ENCODE data around the gene KIN. TPM values are rescaled to one million over a fixed set of nuclear protein-coding genes. Genes with fewer than 3 reads are reported as not detected.
"Not testable (repeated sequence)": the region's sequence is repeated elsewhere in the genome, so short reads cannot be mapped to it uniquely, and the experiment has no call there.

The KIN gene
- total RNA-seq, 2 experiments from 2014 or later, result 13.8 to 15.8 TPM

GRCh38 chr10:7752251-7752650, 35.5 kb downstream of the KIN start:
- no peaks in the 10 kb centered on the region for H3K9me3 Mint-ChIP-seq
- DNase-seq, result no peak
- H3K27me3 Mint-ChIP-seq, result no peaks in the 10 kb centered on the region
- no peaks in the 10 kb centered on the region for H3K4me1 Mint-ChIP-seq
- peaks cover 32% of the 10 kb centered on the region for H3K36me3 Mint-ChIP-seq (ENCODE audit: low read depth)
- ChIA-PET POLR2A (interaction anchor here (0.6 kb wide), 1 partner anchor 209 kb away, joined by 3 read pairs; no protein-coding TSS in a partner anchor), CTCF (interaction anchor here (1.5 kb wide), 1 partner anchor 227 kb away, joined by 4 read pairs; no protein-coding TSS in a partner anchor)
- no peak overlapping the region for H3K27ac Mint-ChIP-seq
- no peak overlapping the region for H3K4me3 Mint-ChIP-seq

GRCh38 chr10:7750222-7750621, 37.6 kb downstream of the KIN start:
- Mint-ChIP-seq H3K4me3 (no peak overlapping the region), H3K36me3 (ENCODE audit: low read depth) (peaks cover 27% of the 10 kb centered on the region), H3K4me1 (no peaks in the 10 kb centered on the region), H3K27ac (no peak overlapping the region), H3K27me3 (no peaks in the 10 kb centered on the region), H3K9me3 (no peaks in the 10 kb centered on the region)
- CTCF ChIA-PET, result no interaction called here
- POLR2A ChIA-PET, result no interaction called here
- DNase-seq, result no peak

- H3K27ac Mint-ChIP-seq, H3K9me3 Mint-ChIP-seq, H3K4me3 Mint-ChIP-seq, POLR2A ChIA-PET, CTCF ChIA-PET, H3K27me3 Mint-ChIP-seq, H3K4me1 Mint-ChIP-seq, DNase-seq: not testable (repeated sequence)
- peaks cover 22% of the 10 kb centered on the region for H3K36me3 Mint-ChIP-seq (ENCODE audit: low read depth)
Measured at GRCh38 chr10:7748637-7749036, 39.2 kb downstream of the KIN start.

- ChIA-PET POLR2A (no interaction called here), CTCF (no interaction called here)
- no peak for DNase-seq
- Mint-ChIP-seq H3K27ac (no peak overlapping the region), H3K4me3 (no peak overlapping the region), H3K36me3 (ENCODE audit: low read depth) (peaks cover 2% of the 10 kb centered on the region), H3K9me3 (no peaks in the 10 kb centered on the region), H3K4me1 (no peaks in the 10 kb centered on the region), H3K27me3 (no peaks in the 10 kb centered on the region)
Measured at GRCh38 chr10:7744307-7744706, 43.5 kb downstream of the KIN start.

GRCh38 chr10:7738536-7739407, 49.0 kb downstream of the KIN start:
- Mint-ChIP-seq H3K9me3 (no peaks in the 10 kb centered on the region), H3K36me3 (ENCODE audit: low read depth) (no peaks in the 10 kb centered on the region), H3K4me1 (peaks cover 1% of the 10 kb centered on the region), H3K4me3 (no peak overlapping the region), H3K27me3 (no peaks in the 10 kb centered on the region), H3K27ac (no peak overlapping the region)
- ChIA-PET CTCF (no interaction called here), POLR2A (no interaction called here)
- no peak for DNase-seq

GRCh38 chr10:7734821-7735220, 53.0 kb downstream of the KIN start:
- DNase-seq, result no peak
- POLR2A ChIA-PET, result no interaction called here
- Mint-ChIP-seq H3K4me1 (peaks cover 1% of the 10 kb centered on the region), H3K27me3 (peaks cover 2% of the 10 kb centered on the region), H3K36me3 (ENCODE audit: low read depth) (no peaks in the 10 kb centered on the region), H3K4me3 (no peak overlapping the region), H3K9me3 (no peaks in the 10 kb centered on the region), H3K27ac (no peak overlapping the region)
- CTCF ChIA-PET, result no interaction called here

GRCh38 chr10:7722927-7723529, 64.8 kb downstream of the KIN start:
- ChIA-PET CTCF (no interaction called here), POLR2A (no interaction called here)
- Mint-ChIP-seq H3K27me3 (peaks cover 9% of the 10 kb centered on the region), H3K4me1 (no peaks in the 10 kb centered on the region), H3K36me3 (ENCODE audit: low read depth) (no peaks in the 10 kb centered on the region), H3K27ac (no peak overlapping the region), H3K4me3 (no peak overlapping the region), H3K9me3 (no peaks in the 10 kb centered on the region)
- no peak for DNase-seq

GRCh38 chr10:7720478-7720877, 67.3 kb downstream of the KIN start:
- Mint-ChIP-seq H3K9me3 (no peaks in the 10 kb centered on the region), H3K27ac (no peak overlapping the region), H3K4me1 (no peaks in the 10 kb centered on the region), H3K36me3 (ENCODE audit: low read depth) (no peaks in the 10 kb centered on the region), H3K4me3 (no peak overlapping the region), H3K27me3 (peaks cover 5% of the 10 kb centered on the region)
- no peak for DNase-seq
- CTCF ChIA-PET, result no interaction called here
- POLR2A ChIA-PET, result no interaction called here

- Mint-ChIP-seq H3K4me3 (no peak overlapping the region), H3K4me1 (no peaks in the 10 kb centered on the region), H3K27me3 (peaks cover 4% of the 10 kb centered on the region), H3K36me3 (ENCODE audit: low read depth) (no peaks in the 10 kb centered on the region), H3K27ac (no peak overlapping the region), H3K9me3 (no peaks in the 10 kb centered on the region)
- ChIA-PET CTCF (interaction anchor here (0.9 kb wide), 1 partner anchor 1490 kb away, joined by 3 read pairs; no protein-coding TSS in a partner anchor), POLR2A (no interaction called here)
- no peak for DNase-seq
Measured at GRCh38 chr10:7718685-7719084, 69.1 kb downstream of the KIN start.

GRCh38 chr10:7717767-7718166, 70.0 kb downstream of the KIN start:
- POLR2A ChIA-PET, result no interaction called here
- H3K4me1 Mint-ChIP-seq, result no peaks in the 10 kb centered on the region
- H3K27me3 Mint-ChIP-seq, result peaks cover 3% of the 10 kb centered on the region
- no peak overlapping the region for H3K27ac Mint-ChIP-seq
- DNase-seq, result no peak
- H3K4me3 Mint-ChIP-seq, result no peak overlapping the region
- H3K9me3 Mint-ChIP-seq, result no peaks in the 10 kb centered on the region
- CTCF ChIA-PET, result no interaction called here
- no peaks in the 10 kb centered on the region for H3K36me3 Mint-ChIP-seq (ENCODE audit: low read depth)

GRCh38 chr10:7715515-7715914, 72.3 kb downstream of the KIN start:
- H3K36me3 Mint-ChIP-seq (ENCODE audit: low read depth), result no peaks in the 10 kb centered on the region
- no peak overlapping the region for H3K4me3 Mint-ChIP-seq
- H3K4me1 Mint-ChIP-seq, result no peaks in the 10 kb centered on the region
- POLR2A ChIA-PET, result no interaction called here
- no peak for DNase-seq
- CTCF ChIA-PET, result no interaction called here
- H3K9me3 Mint-ChIP-seq, result no peaks in the 10 kb centered on the region
- H3K27ac Mint-ChIP-seq, result no peak overlapping the region
- H3K27me3 Mint-ChIP-seq, result peaks cover 6% of the 10 kb centered on the region

GRCh38 chr10:7711075-7711474, 76.7 kb downstream of the KIN start:
- H3K36me3 Mint-ChIP-seq (ENCODE audit: low read depth); CTCF ChIA-PET; H3K27ac Mint-ChIP-seq; H3K4me1 Mint-ChIP-seq; DNase-seq; H3K9me3 Mint-ChIP-seq; POLR2A ChIA-PET; H3K4me3 Mint-ChIP-seq: not testable (repeated sequence)
- peaks cover 16% of the 10 kb centered on the region for H3K27me3 Mint-ChIP-seq

GRCh38 chr10:7710446-7710845, 77.3 kb downstream of the KIN start:
- peaks cover 19% of the 10 kb centered on the region for H3K27me3 Mint-ChIP-seq
- no peak overlapping the region for H3K27ac Mint-ChIP-seq
- H3K9me3 Mint-ChIP-seq, result no peaks in the 10 kb centered on the region
- H3K4me1 Mint-ChIP-seq, result no peaks in the 10 kb centered on the region
- no peak overlapping the region for H3K4me3 Mint-ChIP-seq
- ChIA-PET CTCF (no interaction called here), POLR2A (no interaction called here)
- H3K36me3 Mint-ChIP-seq (ENCODE audit: low read depth), result no peaks in the 10 kb centered on the region
- DNase-seq, result no peak

- Mint-ChIP-seq H3K27me3 (peaks cover 25% of the 10 kb centered on the region), H3K4me1 (no peaks in the 10 kb centered on the region), H3K4me3 (no peak overlapping the region), H3K9me3 (no peaks in the 10 kb centered on the region), H3K27ac (no peak overlapping the region), H3K36me3 (ENCODE audit: low read depth) (no peaks in the 10 kb centered on the region)
- DNase-seq, result no peak
- ChIA-PET CTCF (no interaction called here), POLR2A (interaction anchor here (0.8 kb wide), 1 partner anchor 79 kb away, joined by 4 read pairs; the partner anchor contains the start of genes ATP5F1C and KIN)
Measured at GRCh38 chr10:7708832-7709231, 79.0 kb downstream of the KIN start.

Measured in activated CD4-positive, alpha-beta memory T cell treated with anti-CD3 and anti-CD28 coated beads, Interleukin-2, amount 10 ng/mL, durations not matched to agents 7 days and 5 days (primary cell).